Smooth muscle cell (in vitro differentiated cells): ENCODE results near the gene RENBP. TPM values are rescaled to one million over a fixed set of nuclear protein-coding genes. Genes with fewer than 3 reads are reported as not detected.
"Not testable (repeated sequence)": the region's sequence is repeated elsewhere in the genome, so short reads cannot be mapped to it uniquely, and the experiment has no call there.

Experiments
- DNase-seq: peaks from one replicate; lab custom pipeline; 2025; ENCODE audit not compliant: unreplicated experiment; lab: John Stamatoyannopoulos, UW
- H2AFZ ChIP-seq: fragments of 200-600 bp; sonication (generic); 2 replicates; pipeline ENCODE4 v1.6.0; 2016; ENCODE audit warnings: antibody characterized with exemption, low read depth, mild to moderate bottlenecking
- H3F3A ChIP-seq: fragments of 200-600 bp; sonication (generic); 2 replicates; pipeline ENCODE4 v1.6.0; 2017; ENCODE audit warnings: antibody characterized with exemption, low read depth
- H3K27ac ChIP-seq: fragments of 200-600 bp; sonication (generic); 2 replicates; pipeline ENCODE4 v1.5.1; 2016; ENCODE audit warnings: low read depth, mild to moderate bottlenecking
- H3K27me3 ChIP-seq: fragments of 200-600 bp; sonication (generic); 2 replicates; pipeline ENCODE4 v1.6.1; 2016; ENCODE audit warnings: low read depth, mild to moderate bottlenecking
- H3K36me3 ChIP-seq: fragments of 200-600 bp; sonication (generic); 2 replicates; pipeline ENCODE4 v1.5.1; 2016; ENCODE audit warnings: low read depth
- H3K4me1 ChIP-seq: fragments of 200-600 bp; sonication (generic); 2 replicates; pipeline ENCODE4 v1.5.1; 2016; ENCODE audit warnings: low read depth
- H3K4me2 ChIP-seq: fragments of 200-600 bp; sonication (generic); 2 replicates; pipeline ENCODE4 v1.6.0; 2016; ENCODE audit warnings: mild to moderate bottlenecking
- H3K4me3 ChIP-seq: fragments of 200-600 bp; sonication (generic); 2 replicates; pipeline ENCODE4 v1.5.1; 2016; ENCODE audit warnings: mild to moderate bottlenecking
- H3K79me2 ChIP-seq: fragments of 200-600 bp; sonication (generic); 2 replicates; pipeline ENCODE4 v1.6.0; 2016; ENCODE audit warnings: low read depth, mild to moderate bottlenecking
- H3K9ac ChIP-seq: fragments of 200-600 bp; sonication (generic); 2 replicates; pipeline ENCODE4 v1.6.0; 2016; ENCODE audit warnings: low read depth
- H3K9me3 ChIP-seq: fragments of 200-600 bp; sonication (generic); replicated peaks from 2 replicates; pipeline ENCODE4 v1.5.1; 2016; ENCODE audit warnings: low read depth
- H4K20me1 ChIP-seq: fragments of 200-600 bp; sonication (generic); 2 replicates; pipeline ENCODE4 v1.6.0; 2016; ENCODE audit warnings: low read depth
- CTCF ChIP-seq: fragments of 200-600 bp; sonication (generic); IDR thresholded peaks from 2 replicates; pipeline ENCODE4 v1.5.1; 2017; ENCODE audit warnings: borderline replicate concordance, mild to moderate bottlenecking, antibody characterized with exemption; ENCODE audit not compliant: insufficient read depth, poor library complexity, severe bottlenecking
- WGBS: methylation state at CpG from one replicate; pipeline ENCODE4 v1.1.7; 2016; ENCODE audit warnings: low lambda C conversion rate; 5-methylcytosine and 5-hydroxymethylcytosine counted together
- polyA plus RNA-seq: library from polyadenylated mRNA; unstranded; fragments of >200 nt; fragmentation: Nextera tagmentation; extraction: Ambion mirVana; gene quantifications from 2 replicates; pipeline ENCODE4 v1.2.1, GENCODE V29; 2016
- total RNA-seq: library from RNA; depleted of rRNA; stranded (reverse); fragments of >200 nt; gene quantifications from 2 replicates; pipeline ENCODE4 v1.2.3, GENCODE V29; 2014

Gene RENBP
- total and polyA plus RNA-seq, 2 experiments from 2014 or later, result 0.11 TPM; not detected in 1

GRCh38 chrX:153981231-153981630, 36.8 kb upstream of the RENBP start:
- H3K4me1 ChIP-seq, result no peaks in the 10 kb centered on the region
- H4K20me1 ChIP-seq, result no peaks in the 10 kb centered on the region
- H2AFZ ChIP-seq, result no peak overlapping the region
- H3F3A ChIP-seq, result no peaks in the 10 kb centered on the region
- no peak overlapping the region for H3K27ac ChIP-seq
- no peak for DNase-seq
- H3K27me3 ChIP-seq, result no peaks in the 10 kb centered on the region
- H3K9me3 ChIP-seq, result no peaks in the 10 kb centered on the region
- H3K9ac ChIP-seq, result no peak overlapping the region
- no peaks in the 10 kb centered on the region for H3K36me3 ChIP-seq
- no peak overlapping the region for H3K4me3 ChIP-seq
- WGBS, result 77% methylated on average over 7 of the region's 7 CpGs
- TF ChIP-seq CTCF, result no peak
- no peak overlapping the region for H3K4me2 ChIP-seq
- no peaks in the 10 kb centered on the region for H3K79me2 ChIP-seq

- H3K4me2 ChIP-seq, H3K79me2 ChIP-seq, H3K9ac ChIP-seq, H3K9me3 ChIP-seq, DNase-seq, H3F3A ChIP-seq, H3K27me3 ChIP-seq, H3K27ac ChIP-seq, H4K20me1 ChIP-seq, H3K4me3 ChIP-seq, H2AFZ ChIP-seq, H3K36me3 ChIP-seq, H3K4me1 ChIP-seq: not testable (repeated sequence)
- WGBS, result 88% methylated on average over 9 of the region's 10 CpGs
Measured at GRCh38 chrX:153980394-153980793, 36.0 kb upstream of the RENBP start.

GRCh38 chrX:153974726-153975286, 30.4 kb upstream of the RENBP start:
- Histone ChIP-seq H3K79me2 (peaks cover 2% of the 10 kb centered on the region), H3K36me3 (no peaks in the 10 kb centered on the region), H3K4me3 (no peak overlapping the region), H3K9ac (no peak overlapping the region), H3K27ac (no peak overlapping the region), H3K4me1 (no peaks in the 10 kb centered on the region), H3F3A (no peaks in the 10 kb centered on the region), H4K20me1 (peaks cover 8% of the 10 kb centered on the region), H2AFZ (no peak overlapping the region), H3K4me2 (no peak overlapping the region), H3K27me3 (no peaks in the 10 kb centered on the region), H3K9me3 (no peaks in the 10 kb centered on the region)
- 81% methylated on average over 3 of the region's 3 CpGs for WGBS
- TF ChIP-seq CTCF, result no peak
- DNase-seq, result no peak

GRCh38 chrX:153974003-153974725, 29.7 kb upstream of the RENBP start:
- peaks cover 14% of the 10 kb centered on the region for H4K20me1 ChIP-seq
- no peaks in the 10 kb centered on the region for H3F3A ChIP-seq
- H3K4me1 ChIP-seq, result no peaks in the 10 kb centered on the region
- H3K9me3 ChIP-seq, result no peaks in the 10 kb centered on the region
- TF ChIP-seq CTCF, result no peak
- WGBS, result 83% methylated on average over 14 of the region's 14 CpGs
- H3K79me2 ChIP-seq, result peaks cover 7% of the 10 kb centered on the region
- no peaks in the 10 kb centered on the region for H3K36me3 ChIP-seq
- H3K27ac ChIP-seq, result no peak overlapping the region
- H3K4me3 ChIP-seq, result no peak overlapping the region
- H3K27me3 ChIP-seq, result no peaks in the 10 kb centered on the region
- no peak overlapping the region for H2AFZ ChIP-seq
- no peak overlapping the region for H3K9ac ChIP-seq
- no peak for DNase-seq
- H3K4me2 ChIP-seq, result peak overlapping the region; percentile 87
